Effector CD8-positive, alpha-beta T cell (primary cell): Measurements from ENCODE around the gene CCDC107.

ENCODE experiments used
- DNase-seq: peaks from one replicate; lab custom pipeline; 2025; lab: John Stamatoyannopoulos, UW

The CCDC107 gene

DNA sequence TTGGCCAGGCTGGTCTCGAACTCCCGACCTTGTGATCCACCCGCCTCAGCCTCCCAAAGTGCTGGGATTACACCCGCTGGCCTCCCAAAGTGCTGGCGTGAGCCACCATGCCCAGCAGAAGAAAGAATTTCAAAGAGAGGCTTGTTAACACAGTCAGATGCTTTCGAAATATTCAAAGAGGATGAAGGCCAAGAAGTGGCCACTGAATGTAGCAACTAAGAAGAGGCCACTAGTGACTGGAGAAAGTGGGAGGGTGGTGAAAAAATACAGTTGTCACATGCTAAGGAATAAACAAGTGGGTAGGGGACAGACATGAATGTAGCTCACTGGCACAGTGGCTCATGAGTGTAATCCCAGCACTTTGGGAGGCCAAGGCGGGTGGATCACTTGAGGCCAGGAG, 44.6 kb downstream of the CCDC107 start:
- DNase-seq = no peak

DNA sequence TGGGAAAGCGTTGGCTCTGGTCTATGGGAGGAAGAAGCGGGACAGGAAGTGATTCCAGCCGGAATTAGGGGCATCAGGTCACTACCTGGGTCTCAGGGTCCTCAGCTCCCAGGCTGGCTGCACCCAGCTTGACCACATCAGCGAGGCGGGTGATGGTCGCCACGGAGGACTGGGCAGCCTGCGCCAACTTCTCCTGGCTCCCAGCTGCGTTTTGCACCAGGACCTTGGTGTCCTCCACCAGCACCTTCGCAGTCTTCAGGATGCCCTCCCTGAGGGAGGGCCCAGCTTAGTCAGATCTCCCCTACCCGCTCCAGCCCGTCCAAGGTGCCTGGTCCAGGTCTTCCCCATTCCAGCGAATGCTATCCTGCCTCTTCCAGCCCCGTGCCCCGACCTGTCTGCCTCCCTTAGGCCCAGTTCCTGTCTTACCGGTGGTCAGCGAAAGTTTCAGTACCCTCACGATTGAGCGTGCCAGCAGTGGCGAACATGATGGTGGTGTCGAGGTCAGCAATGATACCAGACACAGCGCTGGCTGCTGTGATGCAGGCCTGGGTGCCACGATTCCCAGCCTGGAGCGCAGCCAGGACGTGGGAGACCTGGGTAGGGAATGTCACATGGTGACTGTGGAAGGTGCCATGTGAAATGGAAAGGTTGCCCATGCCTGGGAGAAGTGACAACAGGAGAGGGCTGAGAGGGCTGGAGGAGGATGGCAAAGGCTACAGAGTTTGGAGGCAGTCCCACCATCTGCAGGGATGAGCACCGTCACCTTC, 46.0 kb downstream of the CCDC107 start:
- DNase-seq = no peak

DNA sequence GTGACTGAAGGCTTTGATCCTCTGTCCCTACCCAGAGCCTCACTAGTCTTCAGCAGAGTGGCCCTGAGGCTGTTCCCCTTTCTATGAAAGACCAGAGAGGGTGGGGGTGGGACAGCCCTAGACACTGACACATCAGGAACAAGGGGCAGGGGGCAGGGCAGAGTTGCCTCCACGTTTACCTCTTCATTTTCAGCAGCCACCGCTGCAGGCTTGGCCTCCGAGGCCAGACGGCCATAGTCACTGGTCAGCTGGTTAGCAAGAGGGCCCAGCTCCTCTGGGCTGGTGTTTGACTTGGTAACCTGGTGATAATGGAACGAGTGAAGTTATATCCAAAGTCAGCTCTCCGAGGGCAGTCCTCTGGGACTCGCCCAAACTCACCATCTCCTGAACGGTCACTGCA, 47.3 kb downstream of the CCDC107 start:
- DNase-seq = no peak

DNA sequence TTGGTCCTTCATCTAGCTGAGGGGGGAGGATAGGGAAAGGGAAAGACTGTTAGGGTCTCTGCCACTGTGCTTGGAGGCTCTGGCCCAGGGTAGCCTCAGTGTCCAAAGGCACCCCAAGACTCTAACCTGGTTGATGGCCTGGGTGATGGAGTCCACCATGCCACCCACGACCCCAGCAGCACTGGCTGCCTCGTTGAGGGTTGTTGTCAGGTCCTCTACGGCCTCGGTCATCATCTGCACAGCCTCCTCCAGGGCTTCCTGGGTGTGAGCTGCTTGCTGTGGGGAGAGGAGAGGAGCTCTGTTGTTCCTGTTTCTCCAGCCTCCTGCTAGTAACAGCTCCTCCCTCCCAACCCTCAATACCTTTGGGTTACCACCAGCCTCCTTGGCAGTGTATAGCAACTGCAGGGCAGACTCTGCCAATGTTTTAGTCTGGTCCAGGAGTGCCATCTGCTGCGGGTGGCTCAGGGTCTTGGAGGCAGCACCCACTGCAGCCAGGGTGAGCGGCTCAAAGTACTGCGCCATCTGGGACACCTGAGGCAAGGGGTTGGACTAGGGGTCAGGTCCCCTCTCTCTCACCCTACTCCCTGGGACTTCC, 47.8 kb downstream of the CCDC107 start:
- DNase-seq = no peak

DNA sequence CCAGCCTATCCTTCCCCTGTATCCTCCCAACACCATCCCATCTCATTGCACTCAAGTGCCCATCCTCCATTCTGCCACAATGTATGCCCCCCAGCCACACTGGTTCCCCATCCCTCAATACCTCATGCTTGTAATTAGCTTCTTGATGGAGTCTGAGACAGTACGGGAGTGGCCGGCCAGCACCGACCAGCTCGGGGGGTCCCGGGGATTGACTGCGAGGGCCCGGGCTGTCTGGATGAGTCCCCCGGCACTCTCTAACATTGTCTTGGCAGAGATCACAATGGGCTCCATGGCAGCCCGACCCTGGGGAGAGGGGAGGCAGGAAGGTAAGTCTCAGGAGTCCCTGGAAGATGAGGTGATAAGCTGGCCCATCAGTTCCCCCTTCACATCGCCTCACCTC, 48.9 kb downstream of the CCDC107 start:
- no peak for DNase-seq

DNA sequence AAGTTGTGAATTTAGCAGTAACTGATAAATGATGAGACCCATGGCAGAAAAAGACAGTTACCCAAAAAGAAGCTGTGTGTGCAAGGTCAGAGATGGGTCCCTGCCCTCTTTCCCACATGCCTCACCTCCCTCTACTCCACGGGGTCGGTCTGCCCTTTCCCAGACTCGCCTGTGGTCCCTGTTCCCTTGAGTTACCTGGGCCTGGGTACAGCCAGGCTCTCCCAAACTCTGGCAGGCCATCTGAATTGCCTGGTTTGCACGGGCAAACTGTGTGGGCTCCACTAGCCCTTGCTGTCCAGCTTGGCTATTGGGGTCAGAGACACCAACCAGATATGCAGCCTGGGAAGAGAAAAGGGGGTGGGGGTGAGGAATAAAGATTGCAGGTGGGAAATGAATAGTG, 50.1 kb downstream of the CCDC107 start:
- no peak for DNase-seq

DNA sequence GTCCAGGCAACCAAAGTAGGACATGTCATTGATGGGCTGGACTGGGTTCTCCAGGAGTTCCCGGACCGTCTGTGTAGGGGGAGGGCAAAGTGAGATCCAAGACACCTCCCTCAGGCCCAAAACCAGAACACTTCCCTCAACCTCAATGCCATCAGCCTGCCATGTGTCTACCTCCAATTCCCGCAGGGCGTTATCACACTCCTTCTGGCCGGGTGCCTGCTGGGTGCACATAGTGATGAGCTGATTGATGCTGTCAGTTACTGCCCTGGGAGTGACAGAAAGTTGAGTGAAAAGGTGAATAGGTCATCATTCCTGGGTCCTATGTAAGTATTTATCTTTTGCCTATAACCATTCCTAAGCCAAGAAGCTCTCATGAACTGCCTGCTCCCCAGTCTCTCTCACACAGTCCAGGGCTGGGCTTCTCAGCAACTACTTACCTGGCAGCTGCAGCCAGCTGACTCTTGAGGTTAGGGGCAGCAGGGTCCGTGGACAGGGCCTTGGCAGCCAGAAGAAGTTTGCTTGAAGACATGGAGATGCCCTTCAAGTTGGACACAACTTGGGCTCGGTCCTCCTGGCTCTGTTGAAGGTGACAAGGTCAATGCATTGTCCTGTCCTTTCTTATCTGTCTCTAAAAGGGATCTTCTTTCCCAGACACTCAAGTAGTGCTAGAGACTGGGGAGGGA, 52.9 kb downstream of the CCDC107 start:
- no peak for DNase-seq
